ENCODE measurements around the gene TIMM13. TPM values are rescaled to one million over a fixed set of nuclear protein-coding genes. Genes with fewer than 3 reads are reported as not detected.

TIMM13 gene
- total and polyA plus RNA-seq, 10 of the 15 experiments (the other 5 are each of a cell fraction or from before 2014, with no cell fraction given), result 9.9 to 205 (median 63.6) TPM

GRCh38 chr19:2391118-2391725 is 36.2 kb downstream of the TIMM13 start (continued):
- TF ChIP-seq, protein P1, sequence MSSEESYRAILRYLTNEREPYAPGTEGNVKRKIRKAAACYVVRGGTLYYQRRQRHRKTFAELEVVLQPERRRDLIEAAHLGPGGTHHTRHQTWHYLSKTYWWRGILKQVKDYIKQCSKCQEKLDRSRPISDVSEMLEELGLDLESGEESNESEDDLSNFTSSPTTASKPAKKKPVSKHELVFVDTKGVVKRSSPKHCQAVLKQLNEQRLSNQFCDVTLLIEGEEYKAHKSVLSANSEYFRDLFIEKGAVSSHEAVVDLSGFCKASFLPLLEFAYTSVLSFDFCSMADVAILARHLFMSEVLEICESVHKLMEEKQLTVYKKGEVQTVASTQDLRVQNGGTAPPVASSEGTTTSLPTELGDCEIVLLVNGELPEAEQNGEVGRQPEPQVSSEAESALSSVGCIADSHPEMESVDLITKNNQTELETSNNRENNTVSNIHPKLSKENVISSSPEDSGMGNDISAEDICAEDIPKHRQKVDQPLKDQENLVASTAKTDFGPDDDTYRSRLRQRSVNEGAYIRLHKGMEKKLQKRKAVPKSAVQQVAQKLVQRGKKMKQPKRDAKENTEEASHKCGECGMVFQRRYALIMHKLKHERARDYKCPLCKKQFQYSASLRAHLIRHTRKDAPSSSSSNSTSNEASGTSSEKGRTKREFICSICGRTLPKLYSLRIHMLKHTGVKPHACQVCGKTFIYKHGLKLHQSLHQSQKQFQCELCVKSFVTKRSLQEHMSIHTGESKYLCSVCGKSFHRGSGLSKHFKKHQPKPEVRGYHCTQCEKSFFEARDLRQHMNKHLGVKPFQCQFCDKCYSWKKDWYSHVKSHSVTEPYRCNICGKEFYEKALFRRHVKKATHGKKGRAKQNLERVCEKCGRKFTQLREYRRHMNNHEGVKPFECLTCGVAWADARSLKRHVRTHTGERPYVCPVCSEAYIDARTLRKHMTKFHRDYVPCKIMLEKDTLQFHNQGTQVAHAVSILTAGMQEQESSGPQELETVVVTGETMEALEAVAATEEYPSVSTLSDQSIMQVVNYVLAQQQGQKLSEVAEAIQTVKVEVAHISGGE (CRISPR knock-in tag; IDR thresholded peaks at IDR 0.05), result no peak
- TF ChIP-seq, protein P2, sequence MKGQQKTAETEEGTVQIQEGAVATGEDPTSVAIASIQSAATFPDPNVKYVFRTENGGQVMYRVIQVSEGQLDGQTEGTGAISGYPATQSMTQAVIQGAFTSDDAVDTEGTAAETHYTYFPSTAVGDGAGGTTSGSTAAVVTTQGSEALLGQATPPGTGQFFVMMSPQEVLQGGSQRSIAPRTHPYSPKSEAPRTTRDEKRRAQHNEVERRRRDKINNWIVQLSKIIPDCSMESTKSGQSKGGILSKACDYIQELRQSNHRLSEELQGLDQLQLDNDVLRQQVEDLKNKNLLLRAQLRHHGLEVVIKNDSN (IDR thresholded peaks at IDR 0.05; ENCODE audit: borderline replicate concordance, extremely low read length, insufficient read depth, low read depth, low read length), result no peak
- TF ChIP-seq SREBF1 (IDR thresholded peaks at IDR 0.05; ENCODE audit: low read length), result no peak
- TF ChIP-seq IRF5 (IDR thresholded peaks at IDR 0.05; ENCODE audit: borderline replicate concordance), result no peak
- no peak for TF ChIP-seq BACH1 (IDR thresholded peaks at IDR 0.05; ENCODE audit: borderline replicate concordance)
- 0 out of 2 replicates have a peak, but pooled peaks have one; percentile 58 for TF ChIP-seq NBN (IDR thresholded peaks at IDR 0.05)
- no peak for TF ChIP-seq GABPA (IDR thresholded peaks at IDR 0.05; ENCODE audit: low read depth)
- 0 out of 2 replicates have a peak, but pooled peaks have one; percentile 16 for TF ChIP-seq SMARCA5 (IDR thresholded peaks at IDR 0.05)
- no peak for TF ChIP-seq ESRRA (IDR thresholded peaks at IDR 0.05; ENCODE audit: low read length)
- peak; percentile 76 for TF ChIP-seq SMC3 (IDR thresholded peaks at IDR 0.05; ENCODE audit: borderline replicate concordance, low read length)
- TF ChIP-seq NR2C1 (IDR thresholded peaks at IDR 0.05), result no peak
- TF ChIP-seq YY1 (IDR thresholded peaks at IDR 0.05; ENCODE audit: low read depth, low read length), result peak; percentile 48; the same call in 1 of the 2 replicates
- TF ChIP-seq GATAD2B (conservative IDR thresholded peaks at IDR 0.05; ENCODE audit: low read depth), result no peak
- TF ChIP-seq NFIC (IDR thresholded peaks at IDR 0.05; ENCODE audit: low read depth, low read length), result no peak
- no peak for TF ChIP-seq SIX5 (IDR thresholded peaks at IDR 0.05; ENCODE audit: low read depth, low read length, severe bottlenecking)
- TF ChIP-seq RELA (IDR thresholded peaks at IDR 0.05; ENCODE audit: borderline replicate concordance, partially characterized antibody), result peak; percentile 75
- no peak for TF ChIP-seq SUPT20H (IDR thresholded peaks at IDR 0.05; ENCODE audit: borderline replicate concordance, control insufficient read depth, low read depth, low read length)
- peak; percentile 35; the same call in 1 of the 2 replicates for TF ChIP-seq MXI1 (IDR thresholded peaks at IDR 0.05; ENCODE audit: low read depth, low read length)
- TF ChIP-seq KDM1A (IDR thresholded peaks at IDR 0.05; ENCODE audit: borderline replicate concordance), result no peak
- TF ChIP-seq, protein P3, sequence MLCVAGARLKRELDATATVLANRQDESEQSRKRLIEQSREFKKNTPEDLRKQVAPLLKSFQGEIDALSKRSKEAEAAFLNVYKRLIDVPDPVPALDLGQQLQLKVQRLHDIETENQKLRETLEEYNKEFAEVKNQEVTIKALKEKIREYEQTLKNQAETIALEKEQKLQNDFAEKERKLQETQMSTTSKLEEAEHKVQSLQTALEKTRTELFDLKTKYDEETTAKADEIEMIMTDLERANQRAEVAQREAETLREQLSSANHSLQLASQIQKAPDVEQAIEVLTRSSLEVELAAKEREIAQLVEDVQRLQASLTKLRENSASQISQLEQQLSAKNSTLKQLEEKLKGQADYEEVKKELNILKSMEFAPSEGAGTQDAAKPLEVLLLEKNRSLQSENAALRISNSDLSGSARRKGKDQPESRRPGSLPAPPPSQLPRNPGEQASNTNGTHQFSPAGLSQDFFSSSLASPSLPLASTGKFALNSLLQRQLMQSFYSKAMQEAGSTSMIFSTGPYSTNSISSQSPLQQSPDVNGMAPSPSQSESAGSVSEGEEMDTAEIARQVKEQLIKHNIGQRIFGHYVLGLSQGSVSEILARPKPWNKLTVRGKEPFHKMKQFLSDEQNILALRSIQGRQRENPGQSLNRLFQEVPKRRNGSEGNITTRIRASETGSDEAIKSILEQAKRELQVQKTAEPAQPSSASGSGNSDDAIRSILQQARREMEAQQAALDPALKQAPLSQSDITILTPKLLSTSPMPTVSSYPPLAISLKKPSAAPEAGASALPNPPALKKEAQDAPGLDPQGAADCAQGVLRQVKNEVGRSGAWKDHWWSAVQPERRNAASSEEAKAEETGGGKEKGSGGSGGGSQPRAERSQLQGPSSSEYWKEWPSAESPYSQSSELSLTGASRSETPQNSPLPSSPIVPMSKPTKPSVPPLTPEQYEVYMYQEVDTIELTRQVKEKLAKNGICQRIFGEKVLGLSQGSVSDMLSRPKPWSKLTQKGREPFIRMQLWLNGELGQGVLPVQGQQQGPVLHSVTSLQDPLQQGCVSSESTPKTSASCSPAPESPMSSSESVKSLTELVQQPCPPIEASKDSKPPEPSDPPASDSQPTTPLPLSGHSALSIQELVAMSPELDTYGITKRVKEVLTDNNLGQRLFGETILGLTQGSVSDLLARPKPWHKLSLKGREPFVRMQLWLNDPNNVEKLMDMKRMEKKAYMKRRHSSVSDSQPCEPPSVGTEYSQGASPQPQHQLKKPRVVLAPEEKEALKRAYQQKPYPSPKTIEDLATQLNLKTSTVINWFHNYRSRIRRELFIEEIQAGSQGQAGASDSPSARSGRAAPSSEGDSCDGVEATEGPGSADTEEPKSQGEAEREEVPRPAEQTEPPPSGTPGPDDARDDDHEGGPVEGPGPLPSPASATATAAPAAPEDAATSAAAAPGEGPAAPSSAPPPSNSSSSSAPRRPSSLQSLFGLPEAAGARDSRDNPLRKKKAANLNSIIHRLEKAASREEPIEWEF (IDR thresholded peaks at IDR 0.05; ENCODE audit: insufficient replicate concordance, low read depth, low read length), result no peak
